Left hindlimb (tissue), 1 donor: Measurements from ENCODE around the gene RGS12.

ENCODE experiments used
- DNase-seq: peaks from one replicate; pipeline ENCODE4 v3.0.0-alpha.2; 2018

The RGS12 gene

GRCh38 chr4:3332498-3332897 lies 39.7 kb downstream of the RGS12 start:
- no peak for DNase-seq

- no peak for DNase-seq
Measured at GRCh38 chr4:3334316-3334715, 41.5 kb downstream of the RGS12 start.

- DNase-seq: no peak
Measured at GRCh38 chr4:3335385-3335784, 42.6 kb downstream of the RGS12 start.

- DNase-seq: no peak
Measured at GRCh38 chr4:3335982-3336381, 43.2 kb downstream of the RGS12 start.

GRCh38 chr4:3336382-3337356 lies 43.8 kb downstream of the RGS12 start:
- no peak for DNase-seq

- no peak for DNase-seq
Measured at GRCh38 chr4:3337357-3337732, 44.5 kb downstream of the RGS12 start.

GRCh38 chr4:3337811-3338210 lies 45.0 kb downstream of the RGS12 start:
- no peak for DNase-seq

GRCh38 chr4:3338321-3338838 lies 45.6 kb downstream of the RGS12 start:
- no peak for DNase-seq

GRCh38 chr4:3338976-3339531 lies 46.2 kb downstream of the RGS12 start:
- DNase-seq: no peak

GRCh38 chr4:3339577-3339976 lies 46.8 kb downstream of the RGS12 start:
- DNase-seq: no peak

- no peak for DNase-seq
Measured at GRCh38 chr4:3340038-3340699, 47.3 kb downstream of the RGS12 start.

- no peak for DNase-seq
Measured at GRCh38 chr4:3340700-3341083, 47.9 kb downstream of the RGS12 start.

- no peak for DNase-seq
Measured at GRCh38 chr4:3341760-3342159, 48.9 kb downstream of the RGS12 start.

- DNase-seq: no peak
Measured at GRCh38 chr4:3342182-3342854, 49.5 kb downstream of the RGS12 start.
